Measurements from ENCODE around the gene DIAPH1.
"Not testable (repeated sequence)": the region's sequence is repeated elsewhere in the genome, so short reads cannot be mapped to it uniquely, and the experiment has no call there.

DIAPH1 gene

DNA sequence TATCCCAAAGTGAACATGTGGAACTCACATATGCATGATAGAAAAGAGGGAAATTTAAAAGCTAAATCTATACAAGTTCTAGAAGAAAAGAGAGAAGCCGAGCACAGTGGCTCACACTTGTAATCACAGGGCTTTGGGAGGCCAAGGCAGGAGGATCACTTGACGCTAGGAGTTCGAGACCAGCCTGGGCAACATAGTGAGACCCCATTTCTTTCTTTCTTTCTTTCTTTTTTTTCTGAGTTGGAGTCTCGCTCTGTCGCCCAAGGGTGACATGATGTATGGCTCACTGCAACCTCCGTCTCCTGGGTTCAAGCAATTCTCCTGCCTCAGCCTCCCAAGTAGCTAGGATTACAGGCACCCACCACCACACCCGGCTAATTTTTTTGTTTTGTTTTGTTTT lies 8.9 kb downstream of the DIAPH1 start:
- DNase-seq (ENCODE audit: low read depth): not testable (repeated sequence)

DNA sequence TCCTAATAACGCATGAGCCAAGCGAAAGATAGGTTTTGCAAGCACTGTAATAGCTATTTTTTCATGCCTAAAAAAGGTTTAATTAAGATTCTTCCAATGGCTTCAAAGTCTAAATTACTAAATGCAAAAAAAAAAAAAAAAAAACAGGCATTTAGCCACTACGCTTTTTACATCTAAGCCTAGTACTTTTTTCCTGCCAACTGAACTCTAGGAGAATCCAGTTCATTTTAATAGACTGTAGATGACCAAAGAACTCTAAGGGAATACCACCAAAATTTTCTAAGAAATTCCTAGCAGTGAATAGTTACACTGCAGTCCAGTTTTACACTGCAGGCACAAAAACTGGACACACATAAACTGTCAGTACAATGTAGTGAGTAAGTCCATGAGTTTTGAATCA lies 9.8 kb downstream of the DIAPH1 start:
- DNase-seq (ENCODE audit: low read depth): no peak

DNA sequence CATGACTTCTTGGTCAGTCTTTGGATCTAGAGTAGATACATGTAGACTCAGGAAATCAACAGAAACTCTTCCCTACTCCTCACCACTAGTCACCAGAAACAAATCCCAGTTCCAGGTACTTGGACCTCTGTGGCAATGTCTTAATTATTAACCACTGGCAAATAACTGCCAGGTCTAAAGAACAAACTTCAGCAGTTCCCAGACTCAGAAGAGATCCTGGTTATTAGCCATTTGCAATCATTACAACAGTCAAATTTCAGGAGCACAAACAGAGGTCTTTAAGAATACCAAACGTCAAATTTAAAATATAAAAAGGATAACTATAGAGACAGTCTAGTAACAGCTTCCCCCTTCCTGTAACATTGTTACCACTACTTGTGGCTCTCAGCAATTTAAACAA lies 10.2 kb downstream of the DIAPH1 start:
- no peak for DNase-seq (ENCODE audit: low read depth)

DNA sequence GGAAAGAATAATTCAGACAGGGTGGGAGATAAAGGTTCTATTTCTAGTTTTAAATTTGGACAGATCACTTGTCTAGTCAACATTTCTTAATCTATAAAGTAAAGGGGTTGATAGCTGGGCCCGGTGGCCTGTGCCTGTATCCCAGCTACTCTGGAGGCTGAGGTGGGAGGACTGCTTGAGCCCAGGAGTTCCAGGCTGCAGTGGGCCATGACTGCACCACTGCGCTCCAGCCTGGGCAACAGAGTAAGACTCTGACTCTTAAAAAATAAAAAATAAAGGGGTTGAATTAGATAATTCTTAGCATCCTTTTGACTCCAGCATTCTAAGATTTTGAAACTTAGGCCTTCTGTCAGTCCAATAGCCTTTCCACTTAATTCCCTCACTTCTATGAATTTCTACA lies 10.8 kb downstream of the DIAPH1 start:
- DNase-seq (ENCODE audit: low read depth): no peak

DNA sequence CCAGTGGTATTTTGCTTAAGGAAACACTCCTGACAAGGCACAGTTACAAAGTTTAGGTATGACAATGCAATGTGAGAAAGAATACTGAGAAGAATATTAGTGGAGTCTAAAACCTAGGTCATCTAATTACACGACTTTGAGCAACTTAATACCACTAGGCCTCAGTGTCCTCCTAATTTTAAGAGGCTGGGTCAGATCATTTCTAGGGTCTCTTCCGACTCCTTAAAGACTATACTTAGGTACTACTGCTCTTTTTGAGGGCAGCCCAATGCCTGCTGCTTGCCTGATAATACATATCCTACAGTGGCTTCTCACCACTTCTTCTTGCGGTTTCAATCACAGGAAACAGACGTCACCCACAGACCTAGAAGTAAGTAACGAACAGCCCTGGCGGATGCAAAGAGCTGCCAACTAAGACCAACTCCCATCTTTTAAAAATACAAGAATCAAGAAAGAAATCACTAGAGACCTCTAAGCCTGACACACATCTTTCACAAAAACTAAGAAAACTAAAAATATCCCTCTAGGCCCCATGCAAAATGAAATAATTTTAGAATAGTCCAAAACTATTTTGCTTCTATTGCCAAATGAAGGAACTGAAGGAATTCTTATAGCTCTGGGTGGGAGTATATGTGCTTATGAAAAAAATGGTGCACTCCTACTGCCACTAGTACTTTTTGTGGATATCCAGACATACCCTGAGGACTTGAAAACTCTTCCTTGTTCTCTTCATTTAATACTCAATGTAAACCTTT lies 13.1 kb downstream of the DIAPH1 start:
- DNase-seq (ENCODE audit: low read depth): peak; percentile 85

DNA sequence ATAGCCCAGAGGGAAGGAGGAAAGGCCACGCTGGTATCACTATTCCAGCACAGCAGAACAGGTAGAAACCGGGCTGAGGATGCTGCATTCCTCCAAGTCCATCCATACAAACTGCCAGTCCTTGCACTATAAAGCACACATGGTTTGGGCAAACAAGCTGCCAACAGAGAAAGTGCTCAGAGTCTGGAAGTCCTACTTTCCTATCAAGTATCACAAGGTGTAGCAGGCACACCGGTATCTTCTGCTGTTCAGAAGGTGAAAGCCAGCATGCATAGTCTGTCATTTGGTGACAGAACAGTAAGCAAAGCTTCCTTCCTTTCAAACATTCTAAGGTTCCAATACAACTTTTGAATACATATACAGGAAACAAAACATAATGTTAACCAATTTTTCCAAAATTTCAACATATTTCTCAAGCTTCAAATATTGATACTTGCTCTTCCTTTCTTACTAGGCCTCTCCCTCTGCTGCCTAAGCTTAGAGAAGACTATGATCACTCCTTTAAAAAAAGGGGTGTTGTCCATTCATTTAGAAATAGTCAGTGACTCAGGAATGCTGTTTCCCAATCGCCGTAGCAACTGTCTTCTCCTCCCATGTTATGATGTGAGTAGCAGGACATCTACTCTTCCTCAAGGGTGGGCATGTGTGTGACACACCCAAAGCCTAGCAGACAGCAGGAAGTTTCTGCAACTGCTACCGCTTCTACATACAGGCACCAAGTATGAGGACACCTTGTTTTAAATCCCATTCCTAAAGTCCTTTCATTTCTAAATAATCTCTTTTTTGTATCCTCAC lies 14.7 kb downstream of the DIAPH1 start:
- DNase-seq (ENCODE audit: low read depth): no peak

DNA sequence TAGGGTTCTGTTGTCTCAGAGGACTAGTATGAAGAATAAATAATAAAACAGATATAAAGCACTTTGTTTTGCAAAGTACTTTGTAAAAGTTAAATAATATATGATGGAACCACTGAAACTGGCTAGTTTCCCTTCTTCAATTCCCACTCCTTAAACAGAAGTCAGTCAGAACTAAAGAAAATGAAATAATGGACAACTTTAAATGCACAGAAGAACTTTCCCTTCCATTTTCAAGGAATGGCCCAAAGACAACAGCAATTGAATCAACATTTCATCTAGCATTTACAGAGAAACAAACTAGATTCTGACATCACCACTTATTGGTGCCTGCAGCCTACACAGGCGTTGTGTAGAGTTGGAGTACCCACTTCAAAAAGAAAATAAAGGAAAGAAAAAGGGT lies 16.2 kb downstream of the DIAPH1 start:
- no peak for DNase-seq (ENCODE audit: low read depth)

DNA sequence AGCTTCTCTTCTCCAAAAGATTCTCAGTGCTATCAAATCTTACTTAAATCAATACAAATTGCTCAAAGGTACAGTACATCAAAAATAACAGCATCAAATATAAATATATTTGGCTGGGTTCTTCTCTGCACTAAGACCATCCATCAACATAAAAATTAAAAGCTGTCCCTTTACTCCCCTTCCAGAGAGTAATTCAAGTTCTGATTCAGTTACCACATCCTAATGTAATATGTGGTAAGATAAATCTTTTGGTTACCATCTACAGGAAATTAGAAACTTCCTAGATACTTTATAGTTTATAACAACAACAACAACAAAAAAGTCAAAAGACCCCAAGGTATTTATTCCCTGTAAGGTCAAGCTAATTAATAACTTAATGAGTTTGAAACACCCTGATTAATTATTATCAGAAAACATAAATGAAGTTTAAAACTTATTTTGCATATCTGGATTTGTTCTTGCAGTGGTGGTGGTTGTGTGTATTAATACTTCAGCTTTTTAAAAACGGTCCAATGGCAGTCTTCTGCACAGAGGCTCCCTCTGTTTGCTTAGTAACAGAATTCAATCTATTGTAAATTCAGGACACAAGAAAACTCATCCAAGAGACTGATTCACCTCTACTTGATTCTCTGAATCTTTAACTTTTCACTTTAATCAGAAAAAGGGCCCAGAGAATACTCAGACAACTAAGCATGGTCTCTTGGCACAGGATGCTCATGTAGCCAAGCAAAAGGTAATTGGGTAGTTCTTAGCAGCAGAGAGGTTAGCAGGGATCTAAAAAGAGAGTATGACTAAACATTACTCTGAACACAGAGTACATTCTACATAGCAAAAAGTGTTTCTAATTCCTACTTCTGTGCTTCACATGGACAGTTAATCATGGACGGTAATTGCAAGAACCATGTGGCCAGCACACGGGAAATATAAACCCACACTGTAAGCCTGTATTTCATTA lies 20.1 kb downstream of the DIAPH1 start:
- DNase-seq (ENCODE audit: low read depth): no peak

DNA sequence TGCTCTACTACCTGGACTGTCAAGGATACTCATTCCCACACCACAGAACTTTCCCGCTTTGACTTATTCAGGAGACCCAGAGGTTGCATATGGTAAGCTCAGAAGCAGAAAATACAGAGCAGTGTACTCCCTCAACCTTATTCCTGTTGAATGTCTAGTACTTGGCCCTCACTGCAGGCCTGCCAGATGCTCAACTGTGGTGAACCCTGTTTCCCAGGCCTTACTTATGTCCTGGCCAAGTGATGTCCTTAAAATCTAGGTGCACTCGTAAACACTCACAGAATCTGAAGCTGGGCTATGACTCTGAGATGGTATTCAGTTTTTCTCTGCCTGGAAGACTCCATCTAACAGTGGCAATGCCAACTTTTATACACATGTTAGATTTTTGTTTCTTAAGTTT lies 21.0 kb downstream of the DIAPH1 start:
- DNase-seq (ENCODE audit: low read depth): no peak

DNA sequence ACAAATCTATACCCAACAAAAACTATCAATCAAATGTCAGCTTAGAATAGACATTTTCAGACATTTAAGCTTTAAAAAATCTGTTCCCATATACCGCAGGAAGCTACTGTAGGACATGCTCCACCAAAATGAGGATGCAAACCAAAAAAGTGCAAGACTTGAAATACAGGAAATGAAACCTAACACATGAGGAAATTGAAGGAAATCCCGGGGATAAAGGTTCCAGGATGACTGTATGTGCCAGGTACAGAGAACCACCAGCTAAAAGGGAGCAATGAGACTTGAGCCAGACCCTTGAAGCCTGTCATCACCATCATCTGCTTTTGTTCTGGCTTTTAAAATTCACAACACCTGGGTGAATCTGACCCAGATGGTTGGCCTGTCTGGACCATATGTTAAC lies 21.4 kb downstream of the DIAPH1 start:
- no peak for DNase-seq (ENCODE audit: low read depth)

DNA sequence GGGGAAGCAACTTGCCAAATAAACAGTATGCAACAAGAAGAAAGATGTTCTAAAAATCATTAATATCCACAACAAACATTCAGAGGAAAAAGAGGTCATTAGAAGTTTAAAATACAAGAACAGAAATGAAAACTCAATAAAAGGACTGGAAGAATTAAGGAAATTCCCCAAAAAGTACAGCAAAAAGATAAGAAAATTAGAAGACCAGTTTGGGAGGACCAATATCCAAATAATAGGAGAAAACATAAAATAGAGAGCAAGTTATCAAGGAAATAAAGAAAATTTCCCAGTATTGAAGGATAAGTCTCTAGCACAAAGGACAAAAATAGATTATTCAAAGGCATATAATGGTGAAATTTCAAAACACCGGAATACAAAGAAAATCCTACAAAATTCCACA lies 21.9 kb downstream of the DIAPH1 start:
- DNase-seq (ENCODE audit: low read depth): no peak

DNA sequence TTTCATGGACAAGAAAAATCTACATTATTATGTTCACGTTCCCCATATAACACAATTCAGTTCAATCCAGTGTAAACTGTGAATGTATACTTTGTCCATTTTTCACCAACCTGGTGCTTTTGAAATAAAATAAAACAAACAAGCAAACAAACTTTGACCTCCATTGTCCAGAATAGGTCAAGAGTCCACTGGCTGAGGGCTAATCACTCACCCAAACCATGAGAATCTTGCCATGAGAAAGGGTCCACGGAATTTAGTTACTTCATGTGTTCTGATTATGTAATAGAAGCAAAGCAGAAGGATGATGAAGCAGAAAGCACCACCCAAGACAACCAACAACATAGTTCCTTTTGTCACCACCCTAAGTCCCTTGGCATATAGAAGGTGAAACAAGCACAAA lies 28.7 kb downstream of the DIAPH1 start:
- DNase-seq (ENCODE audit: low read depth): no peak

DNA sequence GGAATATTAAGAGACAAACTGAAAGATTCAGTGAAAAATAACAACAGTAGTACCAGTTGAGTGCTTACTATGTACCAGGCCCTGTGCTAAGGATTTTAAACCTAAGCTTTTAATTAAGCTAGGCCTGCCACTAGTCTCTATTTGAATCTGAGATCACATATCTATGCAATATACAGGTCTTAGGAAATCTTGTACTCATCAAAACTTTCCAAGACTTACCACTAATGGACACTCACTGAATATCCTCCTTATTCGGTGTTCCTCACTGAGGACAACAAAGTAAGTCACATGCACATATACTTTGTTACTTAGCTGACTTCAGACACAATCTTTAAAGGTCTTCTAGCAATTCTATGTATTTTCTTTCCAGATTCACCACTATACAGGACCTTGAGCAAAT lies 32.6 kb downstream of the DIAPH1 start:
- DNase-seq (ENCODE audit: low read depth): no peak

DNA sequence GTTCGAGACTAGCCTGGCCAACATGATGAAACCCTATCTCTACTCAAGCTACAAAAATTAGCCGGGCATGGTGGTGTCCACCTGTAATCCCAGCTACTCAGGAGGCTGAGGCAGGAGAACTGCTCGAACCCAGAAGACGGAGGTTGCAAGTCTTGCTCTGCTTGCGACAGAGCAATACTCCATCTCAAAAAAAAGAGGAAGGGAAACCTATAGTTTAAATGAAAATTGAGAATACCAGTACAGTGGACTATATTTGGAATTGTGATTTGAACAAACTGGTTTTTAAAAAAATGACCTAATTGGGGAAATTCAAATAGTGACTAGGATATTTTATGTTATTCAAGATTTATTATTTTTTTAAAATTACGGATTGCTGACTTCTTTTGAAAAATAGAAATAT lies 33.2 kb downstream of the DIAPH1 start:
- no peak for DNase-seq (ENCODE audit: low read depth)

DNA sequence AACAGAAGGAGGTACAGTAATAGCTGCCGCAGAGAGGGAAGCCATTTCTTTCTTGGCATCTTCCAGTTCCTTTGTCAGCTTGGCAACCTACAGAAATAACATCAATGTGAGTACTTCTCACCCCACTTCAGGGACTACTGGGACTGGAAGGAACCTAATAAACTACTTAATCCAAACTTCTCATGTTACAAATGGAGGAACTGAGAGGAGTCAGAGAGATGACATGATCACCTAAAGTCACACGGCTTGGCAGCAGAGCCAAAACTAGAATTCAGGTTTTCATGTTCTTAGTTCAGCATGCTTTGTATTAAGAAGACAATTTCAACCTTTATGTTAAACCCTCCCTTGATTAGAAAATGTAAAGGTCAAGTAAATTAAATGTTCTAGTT lies 44.7 kb downstream of the DIAPH1 start:
- DNase-seq (ENCODE audit: low read depth): no peak

DNA sequence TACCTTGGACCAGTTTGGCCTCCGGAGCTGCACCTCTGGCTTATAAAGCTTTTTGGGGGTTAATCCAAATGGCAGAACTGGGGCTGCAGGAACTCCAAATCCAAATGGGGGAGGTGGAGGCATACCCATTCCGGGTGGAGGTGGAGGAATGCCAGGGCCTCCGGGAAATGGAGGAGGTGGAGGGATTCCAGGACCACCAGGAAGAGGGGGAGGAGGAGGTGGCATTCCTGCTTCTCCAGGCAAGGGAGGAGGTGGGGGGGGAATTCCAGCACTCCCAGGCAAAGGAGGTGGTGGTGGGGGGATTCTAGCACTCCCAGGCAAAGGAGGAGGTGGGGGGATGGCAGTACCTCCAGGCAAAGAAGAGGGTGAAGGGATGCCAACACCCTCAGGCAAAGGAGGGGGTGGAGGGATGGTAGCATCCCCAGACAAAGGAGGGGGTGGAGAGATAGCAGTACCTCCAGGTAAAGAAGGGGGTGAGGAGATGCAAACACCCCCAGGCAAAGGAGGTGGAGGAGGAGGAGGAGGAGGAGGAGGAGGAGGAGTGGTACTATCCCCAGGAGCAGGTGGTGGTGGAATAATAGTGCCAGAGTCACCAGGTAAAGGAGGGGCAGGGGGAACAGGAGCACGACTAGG lies 45.2 kb downstream of the DIAPH1 start:
- no peak for DNase-seq (ENCODE audit: low read depth)

DNA sequence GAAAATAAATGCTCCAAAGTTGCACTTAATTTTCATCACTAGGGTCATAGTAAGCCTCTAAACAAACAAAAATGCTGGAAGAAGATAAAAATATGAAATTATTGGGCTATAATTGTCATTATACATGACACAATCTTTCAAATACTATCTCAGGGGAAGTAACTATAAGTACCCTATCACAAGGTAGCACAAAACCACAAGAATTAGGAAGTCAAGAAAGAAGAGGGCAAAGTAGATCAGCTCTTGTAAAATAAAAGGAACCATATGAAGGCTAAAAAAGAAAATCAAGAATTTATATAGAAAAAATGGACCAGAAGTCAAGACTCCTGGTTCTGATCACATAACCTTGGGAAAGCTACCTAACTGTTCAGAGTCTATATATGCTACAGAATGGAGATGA lies 48.1 kb downstream of the DIAPH1 start:
- no peak for DNase-seq (ENCODE audit: low read depth)

DNA sequence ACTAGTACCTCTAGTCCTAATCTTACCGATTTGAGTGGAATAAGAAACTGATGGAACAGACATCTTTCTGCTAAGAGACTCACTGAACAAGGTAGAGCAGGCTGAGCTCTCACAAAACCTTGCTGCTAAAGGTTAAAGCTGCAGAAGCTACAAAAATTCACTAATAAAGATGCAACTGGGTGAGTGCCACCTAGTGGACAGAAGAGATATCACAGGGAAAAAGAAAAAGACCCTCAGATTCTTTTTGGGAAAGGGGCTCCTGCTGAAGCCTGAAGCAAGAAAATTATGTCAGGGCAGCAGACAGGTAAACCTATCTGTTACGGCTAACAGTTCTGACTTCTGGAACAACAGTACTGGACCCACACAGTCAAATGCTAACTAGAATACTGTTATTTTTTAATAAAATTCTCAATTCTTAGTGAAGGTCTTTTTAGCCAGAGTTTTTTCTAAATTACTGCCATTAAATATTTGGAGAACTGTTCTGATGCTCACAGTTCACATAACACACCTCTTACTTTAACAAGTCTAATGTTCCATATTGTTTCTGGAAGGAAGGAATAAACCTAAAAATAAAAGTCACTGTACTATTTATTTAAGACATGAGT lies 51.2 kb downstream of the DIAPH1 start:
- no peak for DNase-seq (ENCODE audit: low read depth)

DNA sequence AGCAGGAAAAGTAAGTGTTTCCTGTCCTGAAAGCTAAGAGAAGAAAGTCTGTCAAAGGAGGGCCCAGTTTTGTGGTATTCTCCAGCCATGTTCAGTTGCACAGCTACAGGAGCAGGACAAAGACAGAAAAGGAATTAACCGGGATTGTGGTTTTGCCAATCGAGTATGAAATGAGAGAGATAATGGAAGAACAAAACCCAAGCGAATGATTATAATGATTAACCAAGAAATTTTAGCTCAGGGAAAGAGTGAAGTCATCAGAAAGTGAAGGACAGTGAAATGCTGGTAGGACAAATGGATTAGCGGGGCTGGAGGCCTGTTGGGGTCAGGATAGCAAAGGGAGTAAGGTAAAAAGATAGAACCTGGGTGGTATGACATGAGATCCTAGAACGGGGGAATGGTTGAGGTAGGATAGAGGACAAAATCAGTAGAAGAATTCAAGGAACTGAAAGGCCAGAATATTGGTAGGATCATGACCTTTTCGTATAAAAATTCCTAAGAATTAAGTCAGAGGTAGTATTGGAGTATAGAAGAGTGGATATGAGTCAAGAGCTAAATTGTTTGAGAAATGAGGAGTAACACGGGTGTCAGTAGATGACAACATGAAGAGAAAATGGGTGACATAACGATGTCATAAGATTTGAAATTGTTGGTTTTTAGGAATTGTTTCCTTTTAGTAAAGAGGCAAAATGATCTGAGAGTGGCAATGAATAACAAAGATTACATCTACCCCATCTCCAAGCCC lies 52.8 kb downstream of the DIAPH1 start:
- DNase-seq (ENCODE audit: low read depth): no peak

DNA sequence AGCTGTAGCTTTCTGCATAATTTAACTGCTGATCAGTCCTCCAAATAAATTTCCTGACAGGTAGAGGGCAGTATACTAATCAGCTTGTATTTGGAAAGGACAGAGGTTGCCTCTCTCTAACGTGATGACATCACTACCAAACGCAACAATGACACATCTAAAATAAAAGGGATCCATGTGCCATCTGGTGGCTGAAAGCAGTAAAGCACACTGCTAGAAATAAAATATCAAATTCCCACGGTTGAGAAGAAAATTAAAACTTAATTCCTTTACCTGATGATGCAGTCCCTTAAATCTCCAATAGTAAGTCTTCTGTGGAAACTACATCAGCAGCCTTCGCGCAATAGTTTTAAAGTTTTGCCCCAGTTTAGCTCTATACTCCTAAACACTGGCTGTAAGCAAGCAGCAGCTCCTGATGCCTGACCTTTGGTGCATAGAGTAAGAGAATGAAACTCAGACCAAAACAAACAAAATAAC lies 54.5 kb downstream of the DIAPH1 start:
- DNase-seq (ENCODE audit: low read depth): peak; percentile 62
